ENCODE results near the gene TEX26.

TEX26 gene

GRCh38 chr13:30982506-30982905 lies 50.0 kb downstream of the TEX26 start:
- no peak for DNase-seq

DNA sequence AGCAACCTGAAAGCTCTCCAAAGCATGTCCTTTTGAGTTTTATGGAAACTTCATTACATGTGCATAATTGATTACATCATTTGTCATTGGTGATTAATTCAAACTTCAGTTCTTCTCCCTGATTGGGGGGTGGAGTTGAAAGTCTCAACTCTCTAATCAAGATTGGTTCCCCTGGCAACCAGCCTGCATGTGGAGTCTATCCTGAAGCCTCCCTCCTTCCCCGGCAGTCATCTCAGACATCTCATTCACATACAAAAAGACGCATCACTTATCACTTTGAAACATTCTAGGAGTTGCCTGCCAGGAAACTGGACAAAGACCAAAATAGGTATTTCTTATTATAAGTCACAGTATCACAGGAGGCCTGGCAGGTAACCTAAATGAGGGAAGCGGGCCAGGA lies 50.5 kb downstream of the TEX26 start:
- no peak for DNase-seq

DNA sequence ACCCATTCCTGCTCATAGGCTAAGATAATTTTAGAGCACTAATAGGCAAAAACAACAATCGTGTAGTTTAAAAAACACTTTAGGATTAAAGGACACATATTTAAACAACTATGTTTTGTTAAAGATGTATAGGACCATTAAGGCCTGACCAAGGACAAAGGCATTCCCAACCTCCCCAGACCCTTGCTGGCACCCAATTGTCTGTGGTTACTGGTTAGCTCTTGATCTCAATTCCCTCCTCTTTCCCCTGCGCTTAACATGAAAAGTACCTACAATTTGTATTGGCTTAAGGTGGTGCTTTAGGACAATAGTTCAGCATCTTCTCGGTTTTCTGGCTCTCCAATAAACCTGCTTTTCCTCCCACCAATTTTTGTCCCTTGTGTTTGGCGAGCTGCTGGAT lies 51.0 kb downstream of the TEX26 start:
- DNase-seq: no peak

GRCh38 chr13:30984620-30985019 lies 52.2 kb downstream of the TEX26 start:
- no peak for DNase-seq

DNA sequence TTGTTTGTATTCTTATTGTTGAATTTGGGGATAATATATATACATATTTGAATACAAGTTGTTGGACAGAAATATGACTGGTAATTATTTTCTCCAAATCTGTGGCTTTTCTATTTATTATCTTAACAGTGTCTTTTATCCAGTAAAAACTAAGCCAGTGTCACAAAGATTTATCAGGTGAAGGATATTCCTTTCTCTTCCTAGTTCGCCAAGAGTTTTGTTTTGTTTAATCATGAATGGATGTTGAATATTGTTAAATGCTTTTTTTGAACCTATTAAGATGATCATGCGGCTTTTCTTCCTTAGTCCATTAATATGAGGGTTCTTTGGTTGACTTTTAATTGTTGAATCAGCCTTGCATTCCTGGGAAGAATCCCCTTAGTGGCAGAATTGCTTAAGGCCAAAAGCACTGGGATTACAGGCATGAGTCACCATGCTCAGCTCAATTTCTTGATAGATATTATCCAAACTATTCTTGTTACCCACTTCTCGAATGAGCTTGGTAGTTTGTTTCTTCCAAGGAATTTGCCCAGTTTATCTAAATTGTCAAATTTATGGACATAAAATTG lies 53.3 kb downstream of the TEX26 start:
- DNase-seq: no peak

- DNase-seq: no peak
Observed at GRCh38 chr13:30991184-30991583, 58.7 kb downstream of the TEX26 start.

- DNase-seq: no peak
Observed at GRCh38 chr13:30991922-30992321, 59.5 kb downstream of the TEX26 start.

DNA sequence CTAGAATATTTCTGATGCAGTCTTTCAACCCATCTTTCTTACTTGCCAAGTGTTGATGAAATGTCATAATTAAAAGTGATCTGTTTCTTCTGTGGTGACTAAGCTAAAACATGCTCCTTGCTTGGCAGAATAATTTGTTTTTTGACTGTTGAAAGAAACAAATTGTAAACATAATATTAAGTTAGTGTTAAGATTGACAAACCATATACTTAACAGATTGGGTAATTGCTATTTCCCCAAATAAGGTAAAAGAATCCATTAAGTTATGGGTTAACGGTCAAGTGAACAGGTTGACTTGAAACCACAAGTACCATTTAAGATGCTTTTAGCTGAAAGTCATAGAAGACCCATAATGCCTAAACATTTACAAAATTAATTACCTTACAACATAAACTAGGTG lies 62.9 kb downstream of the TEX26 start:
- DNase-seq: no peak

GRCh38 chr13:30997697-30998096 lies 65.2 kb downstream of the TEX26 start:
- DNase-seq: no peak

GRCh38 chr13:30998136-30999088 lies 66.0 kb downstream of the TEX26 start:
- DNase-seq: no peak

- no peak for DNase-seq
Observed at GRCh38 chr13:31000889-31001288, 68.4 kb downstream of the TEX26 start.

DNA sequence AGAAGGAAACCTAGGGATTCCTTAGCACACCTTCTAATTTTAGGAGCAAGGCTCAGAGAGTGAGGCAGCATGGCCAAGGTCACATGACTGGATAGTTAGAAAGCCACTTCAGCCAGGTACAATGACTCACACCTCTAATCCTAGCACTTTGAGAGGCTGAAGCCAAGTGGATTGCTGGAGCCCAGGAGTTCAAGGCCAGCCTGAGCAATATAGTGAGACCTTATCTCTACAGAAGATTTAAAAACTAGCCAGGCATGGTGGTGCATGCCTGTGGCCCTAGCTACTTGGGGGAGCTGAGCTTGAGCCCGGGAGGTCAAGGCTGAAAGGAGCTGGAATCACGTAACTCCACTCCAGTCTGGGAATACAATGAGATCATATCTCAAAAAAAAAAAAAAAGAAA lies 69.2 kb downstream of the TEX26 start:
- DNase-seq: peak; percentile 36

GRCh38 chr13:31005066-31005465 lies 72.6 kb downstream of the TEX26 start:
- no peak for DNase-seq

DNA sequence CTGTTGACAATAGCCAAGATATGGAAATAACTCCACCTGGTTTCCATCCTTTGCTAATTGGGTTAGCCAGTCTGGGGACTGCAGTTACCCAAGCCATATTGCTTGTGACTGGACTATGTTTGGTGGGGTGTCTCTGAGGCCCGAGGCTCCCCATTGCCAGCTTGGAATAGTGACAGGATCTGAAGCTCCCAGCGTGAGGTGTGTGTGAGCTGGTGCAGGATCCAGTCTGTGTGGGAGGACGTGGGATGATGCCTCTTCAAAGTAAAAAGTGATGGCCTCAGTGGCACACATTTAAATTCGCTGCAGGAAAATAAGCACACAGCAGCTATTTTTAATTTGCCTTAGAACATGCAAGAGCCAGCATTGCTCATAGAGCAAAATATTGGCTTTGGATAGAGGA lies 75.0 kb downstream of the TEX26 start:
- DNase-seq: no peak

- DNase-seq: no peak
Observed at GRCh38 chr13:31008400-31009115, 76.1 kb downstream of the TEX26 start.

DNA sequence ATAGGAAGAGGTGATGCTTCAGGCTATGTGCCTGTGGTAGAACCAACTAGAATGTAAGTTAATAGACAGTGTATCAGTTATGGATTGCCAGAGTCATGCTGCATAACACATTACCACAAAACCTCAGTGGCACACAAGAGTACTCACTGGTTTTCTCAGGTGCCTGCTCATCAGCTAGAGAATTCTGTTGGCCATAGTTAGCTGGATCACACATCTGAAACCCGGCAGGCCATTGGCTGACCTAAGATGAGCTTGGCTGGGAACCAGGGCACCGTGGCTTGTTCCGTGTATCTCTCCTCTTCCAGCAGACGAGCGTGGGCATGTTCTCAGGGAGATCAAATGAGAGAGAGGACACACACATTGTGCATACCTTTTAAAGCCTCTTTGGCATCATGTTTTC lies 76.7 kb downstream of the TEX26 start:
- no peak for DNase-seq

DNA sequence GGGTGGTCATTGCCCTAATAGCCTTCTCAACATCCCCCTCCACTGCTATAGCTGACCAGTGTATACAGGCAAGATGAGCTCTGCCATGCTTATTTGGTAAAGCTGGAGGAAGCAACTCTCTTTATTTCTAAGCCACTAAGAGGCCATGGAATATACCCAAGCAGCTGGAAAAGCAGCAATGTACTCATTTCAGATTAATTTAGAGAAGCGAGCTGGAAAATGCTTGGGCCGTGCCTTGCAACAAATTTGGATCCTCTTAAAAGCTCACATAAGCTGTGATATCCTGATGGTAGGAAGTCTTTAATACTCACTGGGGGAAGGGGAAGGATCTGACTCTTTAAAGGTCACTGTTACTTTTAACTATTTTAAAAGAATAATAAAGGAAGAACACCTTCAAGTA lies 77.8 kb downstream of the TEX26 start:
- no peak for DNase-seq

GRCh38 chr13:31011193-31011860 lies 78.9 kb downstream of the TEX26 start:
- no peak for DNase-seq

DNA sequence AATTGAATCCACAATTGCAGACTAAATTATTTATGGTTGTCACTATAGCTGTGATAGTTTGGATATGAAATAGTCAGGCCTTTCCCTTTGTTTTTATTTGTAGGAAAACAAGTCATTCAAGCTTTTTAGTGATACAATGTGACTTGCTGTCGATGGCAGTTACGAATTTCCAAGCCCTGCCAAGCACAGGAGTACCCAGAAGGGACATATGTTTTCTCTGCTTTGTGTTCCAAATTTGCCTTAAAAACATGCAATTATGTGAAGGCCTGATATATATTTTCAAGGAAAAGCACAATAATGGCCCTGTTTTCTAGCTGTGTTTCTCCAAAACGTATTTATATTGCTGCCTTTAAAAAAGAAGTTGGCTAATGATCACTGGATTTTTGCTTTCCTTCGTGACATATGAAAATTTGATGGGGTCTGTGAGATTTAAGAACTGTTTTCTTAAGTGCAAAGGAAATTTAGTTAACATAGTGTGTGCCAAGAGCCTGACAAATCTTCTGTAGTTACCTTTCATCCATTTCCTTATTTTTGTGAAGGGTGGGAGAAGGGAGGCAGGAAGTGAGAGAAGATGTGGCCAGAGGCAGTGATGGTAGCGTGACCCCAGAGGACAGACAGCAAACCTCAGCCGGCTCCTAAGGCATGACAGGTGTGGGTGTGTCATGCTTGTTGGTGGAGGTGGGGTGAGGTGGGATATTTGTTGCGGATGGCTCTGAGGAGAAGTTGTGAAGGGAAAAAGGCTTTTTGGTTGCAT lies 79.6 kb downstream of the TEX26 start:
- DNase-seq: no peak

DNA sequence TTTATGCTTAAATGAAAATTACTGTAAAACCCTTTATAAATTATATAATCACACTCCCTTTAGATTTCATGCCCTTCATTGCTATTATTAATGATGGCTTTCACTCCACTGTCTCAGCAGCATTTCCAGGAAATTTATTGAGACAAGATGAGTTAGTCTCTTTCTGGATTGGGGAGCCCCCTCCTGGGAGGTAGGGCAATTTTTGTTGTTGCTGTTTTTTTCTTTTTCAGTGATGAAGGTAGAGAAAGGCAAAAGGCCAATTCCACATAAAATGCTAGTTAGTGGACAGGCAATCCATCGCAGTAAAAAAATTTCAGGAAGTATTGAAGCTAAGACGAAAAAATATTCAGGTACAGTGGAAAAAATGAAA lies 80.2 kb downstream of the TEX26 start:
- DNase-seq: no peak

GRCh38 chr13:31014456-31014855 lies 82.0 kb downstream of the TEX26 start:
- DNase-seq: no peak

GRCh38 chr13:31015199-31015598 lies 82.7 kb downstream of the TEX26 start:
- no peak for DNase-seq

All from kidney glomerular epithelial cell (primary cell).